ENCODE data around the gene IRF5.

The IRF5 gene

GRCh38 chr7:128937647-128938543 is at the start of gene IRF5:
IRF5 (plus strand) TSS chr7:128937927; CDS start chr7:128942082, 4,155 bp downstream.
- DNase-seq (ENCODE audit: low spot score), result no peak

- no peak for DNase-seq (ENCODE audit: low spot score)
These were observed 49.5 kb upstream of the IRF5 start for GRCh38 chr7:128888039-128888755.

- DNase-seq (ENCODE audit: low spot score), result no peak
These were observed 49.0 kb upstream of the IRF5 start for GRCh38 chr7:128888756-128889095.

GRCh38 chr7:128889121-128889520 is 48.6 kb upstream of the IRF5 start:
- no peak for DNase-seq (ENCODE audit: low spot score)

GRCh38 chr7:128890306-128891109 is 47.2 kb upstream of the IRF5 start:
- DNase-seq (ENCODE audit: low spot score), result no peak

GRCh38 chr7:128891110-128891941 is 46.4 kb upstream of the IRF5 start:
- no peak for DNase-seq (ENCODE audit: low spot score)

- no peak for DNase-seq (ENCODE audit: low spot score)
These were observed 45.8 kb upstream of the IRF5 start for GRCh38 chr7:128891942-128892269.

- no peak for DNase-seq (ENCODE audit: low spot score)
These were observed 45.0 kb upstream of the IRF5 start for GRCh38 chr7:128892521-128893250.

GRCh38 chr7:128893251-128894100 is 44.3 kb upstream of the IRF5 start:
- DNase-seq (ENCODE audit: low spot score), result no peak

- DNase-seq (ENCODE audit: low spot score), result no peak
These were observed 43.7 kb upstream of the IRF5 start for GRCh38 chr7:128894101-128894440.

GRCh38 chr7:128895320-128895719 is 42.4 kb upstream of the IRF5 start:
- no peak for DNase-seq (ENCODE audit: low spot score)

- DNase-seq (ENCODE audit: low spot score), result no peak
These were observed 38.3 kb upstream of the IRF5 start for GRCh38 chr7:128899392-128899791.

GRCh38 chr7:128900237-128900636 is 37.5 kb upstream of the IRF5 start:
- no peak for DNase-seq (ENCODE audit: low spot score)

- DNase-seq (ENCODE audit: low spot score), result no peak
These were observed 34.8 kb upstream of the IRF5 start for GRCh38 chr7:128902761-128903585.

- DNase-seq (ENCODE audit: low spot score), result no peak
These were observed 33.9 kb upstream of the IRF5 start for GRCh38 chr7:128903621-128904361.

- peak; percentile 49 for DNase-seq (ENCODE audit: low spot score)
These were observed 33.1 kb upstream of the IRF5 start for GRCh38 chr7:128904381-128905197.

- DNase-seq (ENCODE audit: low spot score), result no peak
These were observed 31.5 kb upstream of the IRF5 start for GRCh38 chr7:128906001-128906765.

All from hematopoietic multipotent progenitor cell treated with erythropoietin and hydrocortisone succinate and interleukin-3 and kit ligand, for 15 days (in vitro differentiated cells).